D341Med (cell line): Measurements from ENCODE around the gene TMEM129.

Source experiments
- DNase-seq: peaks from one replicate; pipeline ENCODE4 v3.0.0; 2012; ENCODE audit warnings: low spot score

TMEM129 gene

DNA sequence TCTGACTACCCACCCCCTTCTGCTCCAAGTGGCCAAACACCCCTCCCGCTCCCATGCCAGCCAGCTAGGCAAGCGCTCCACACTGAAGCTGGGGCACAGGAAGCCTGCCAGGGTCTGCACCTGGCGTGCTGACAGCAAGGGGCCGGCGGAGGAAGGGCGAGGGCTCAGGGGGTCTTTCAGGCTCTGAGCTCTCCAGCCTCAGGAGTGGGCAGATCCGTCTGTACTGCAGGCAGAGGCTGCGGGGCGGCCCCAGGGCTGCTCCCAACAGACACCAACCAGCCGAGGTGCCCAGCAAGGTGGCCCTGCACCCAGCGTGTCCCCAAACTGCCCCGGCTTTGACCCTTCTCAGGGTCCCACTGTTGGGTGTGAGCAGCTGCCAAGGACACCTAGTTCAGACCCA, 51.9 kb downstream of the TMEM129 start:
- no peak for DNase-seq

DNA sequence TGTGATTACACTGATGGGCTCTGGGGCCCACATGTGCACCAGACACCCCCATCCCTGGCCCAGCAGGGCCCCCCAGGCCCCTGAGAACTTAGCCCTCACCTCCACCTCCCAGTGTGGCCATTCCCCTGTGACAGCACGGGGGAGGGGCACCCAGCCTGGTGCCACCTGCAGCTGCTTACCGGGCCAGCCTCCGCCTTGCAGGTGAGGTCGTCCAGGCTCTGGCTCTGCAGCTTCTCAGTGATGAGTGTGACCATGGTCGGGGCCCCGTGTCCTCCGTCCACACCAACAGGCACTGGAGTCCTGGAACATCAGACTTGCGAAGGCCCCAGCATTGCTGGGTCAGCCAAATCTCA, 52.7 kb downstream of the TMEM129 start:
- DNase-seq = no peak

DNA sequence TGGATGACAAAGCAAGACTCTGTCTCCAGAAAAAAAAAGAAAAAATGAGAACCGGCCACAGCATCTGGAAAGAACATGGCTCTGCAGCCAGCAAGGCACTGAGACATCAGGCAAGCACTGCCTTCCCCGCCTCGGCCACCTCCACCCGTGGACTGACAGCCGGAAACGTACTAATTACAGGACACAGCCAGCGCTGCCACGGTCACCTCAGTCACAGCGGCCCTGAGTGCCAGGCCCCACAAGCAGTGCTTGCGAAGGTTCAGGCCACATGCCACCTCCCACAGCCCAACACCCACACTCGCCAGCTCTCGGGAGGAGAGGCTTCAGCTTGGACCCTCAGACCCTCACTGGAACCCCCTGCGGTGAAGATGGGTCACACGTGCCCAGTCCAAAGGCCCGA, 53.9 kb downstream of the TMEM129 start:
- DNase-seq = no peak

GRCh38 chr4:1666391-1666790, 54.7 kb downstream of the TMEM129 start:
- no peak for DNase-seq
